HepG2 (cell line): ENCODE results near the gene GDF15. TPM values are rescaled to one million over a fixed set of nuclear protein-coding genes. Genes with fewer than 3 reads are reported as not detected.

Source experiments
- ATF2 ChIP-seq: sonication (generic); formaldehyde crosslinking; IDR thresholded peaks from 2 replicates; pipeline ENCODE4 v1.4.0; 2020; ENCODE audit warnings: missing genetic modification reagents
- HOXA3 ChIP-seq: sonication (generic); formaldehyde crosslinking; IDR thresholded peaks from 2 replicates; pipeline ENCODE4 v1.5.0; 2020; ENCODE audit warnings: missing genetic modification reagents
- HOXA5 ChIP-seq: sonication (generic); formaldehyde crosslinking; IDR thresholded peaks from 2 replicates; pipeline ENCODE4 v1.4.0; 2020; ENCODE audit warnings: missing genetic modification reagents
- MAF1 ChIP-seq: sonication (generic); formaldehyde crosslinking; IDR thresholded peaks from 2 replicates; pipeline ENCODE4 v1.5.0; 2020; ENCODE audit warnings: missing genetic modification reagents, borderline replicate concordance
- MAX ChIP-seq: IDR thresholded peaks from 2 replicates; pipeline ENCODE4 v1.6.1; 2012; ENCODE audit warnings: inconsistent platforms
- MTERF4 ChIP-seq: sonication (generic); formaldehyde crosslinking; IDR thresholded peaks from 2 replicates; pipeline ENCODE4 v1.8.0; 2023; ENCODE audit warnings: mild to moderate bottlenecking, missing genetic modification reagents
- RBFOX2 ChIP-seq: fragments of 200-400 bp; formaldehyde crosslinking; IDR thresholded peaks from 2 replicates; pipeline ENCODE4 v1.6.1; 2017; ENCODE audit warnings: low read depth, mild to moderate bottlenecking, low read length
- SOX13 ChIP-seq, 3 experiments: fragments of 450-650 bp in 1 of 3; sonication (generic) in 1 of 3; formaldehyde crosslinking in 1 of 3; IDR thresholded peaks in 2 of 3; conservative IDR thresholded peaks in 1 of 3; 2 replicates each; pipeline versions ENCODE4 v1.5.0 to v1.6.1; 2016 to 2020; ENCODE audit warnings: antibody characterized with exemption in 1 of 3, mild to moderate bottlenecking in 1 of 3, missing compliant biosample characterization in 1 of 3, missing genetic modification reagents in 1 of 3, moderate library complexity in 1 of 3
- STAT5B ChIP-seq: sonication (generic); formaldehyde crosslinking; IDR thresholded peaks from 2 replicates; pipeline ENCODE4 v1.4.0; 2020; ENCODE audit warnings: missing genetic modification reagents
- TBX2 ChIP-seq: sonication (generic); formaldehyde crosslinking; IDR thresholded peaks from 2 replicates; pipeline ENCODE4 v1.5.0; 2020; ENCODE audit warnings: missing genetic modification reagents, mild to moderate bottlenecking, borderline replicate concordance
- THAP11 ChIP-seq: IDR thresholded peaks from 2 replicates; pipeline ENCODE4 v1.6.1; 2016; ENCODE audit warnings: missing biosample characterization, missing genetic modification reagents
- TP53 ChIP-seq: sonication (generic); formaldehyde crosslinking; conservative IDR thresholded peaks from 2 replicates; pipeline ENCODE4 v1.4.0; 2020; ENCODE audit warnings: missing genetic modification reagents
- YY1 ChIP-seq: IDR thresholded peaks from 2 replicates; pipeline ENCODE4 v1.6.1; 2011; ENCODE audit warnings: low read length, low read depth, moderate library complexity, mild to moderate bottlenecking; ENCODE audit not compliant: insufficient read depth, insufficient replicate concordance
- ZBTB40 ChIP-seq, 2 experiments: fragments of 450-650 bp in 1 of 2; sonication (generic) in 1 of 2; formaldehyde crosslinking in 1 of 2; IDR thresholded peaks; 2 replicates each; pipeline versions ENCODE4 v1.6.1 to v1.8.0; 2016 to 2022; ENCODE audit warnings: antibody characterized with exemption in 1 of 2, mild to moderate bottlenecking in 1 of 2, missing genetic modification reagents in 1 of 2
- ZNF496 ChIP-seq: sonication (generic); formaldehyde crosslinking; IDR thresholded peaks from 2 replicates; pipeline ENCODE4 v1.8.1; 2023; ENCODE audit warnings: mild to moderate bottlenecking, moderate library complexity, missing genetic modification reagents; ENCODE audit not compliant: insufficient replicate concordance
- polyA plus RNA-seq, 8 experiments: library from polyadenylated mRNA; depleted of rRNA in 3 of 8; stranded (reverse) in 7 of 8; unstranded in 1 of 8; fragments of >200 nt; fragmentation: Illumina TruSeq in 4 of 8; extraction: Trizol in 4 of 8; gene quantifications; 2 replicates each; pipeline versions ENCODE4 v1.2.1 to v1.2.3, GENCODE V29; 2011 to 2016; ENCODE audit warnings: low read depth in 4 of 8, missing spikeins in 1 of 8, mixed read lengths in 1 of 8; ENCODE audit not compliant: insufficient read depth in 1 of 8
- total RNA-seq, 5 experiments: library from RNA; depleted of rRNA; stranded (reverse); fragments of >200 nt; fragmentation: Illumina TruSeq; extraction: Trizol; gene quantifications; 2 replicates each; pipeline ENCODE4 v1.2.3, GENCODE V29; 2016; ENCODE audit warnings: low read depth in 1 of 5

The GDF15 gene
- total and polyA plus RNA-seq, 2 of the 13 experiments (the other 11 are each of a cell fraction or from before 2014, with no cell fraction given): 146 to 422 TPM

- TF ChIP-seq ATF2 (CRISPR knock-in tag): 0 out of 2 replicates have a peak, but pooled peaks have one; percentile 3
- 0 out of 2 replicates have a peak, but pooled peaks have one; percentile 12 for TF ChIP-seq THAP11 (CRISPR knock-in tag)
- TF ChIP-seq HOXA5: 0 out of 2 replicates have a peak, but pooled peaks have one; percentile 22
- 0 out of 2 replicates have a peak, but pooled peaks have one; percentile 20 for TF ChIP-seq HOXA3 (CRISPR knock-in tag)
- TF ChIP-seq MAX: peak; percentile 54; the same call in 1 of the 2 replicates
- 0 out of 2 replicates have a peak, but pooled peaks have one; percentile 36 for TF ChIP-seq SOX13 (IDR thresholded peaks at IDR 0.05)
- no peak for TF ChIP-seq SOX13 (CRISPR knock-in tag; conservative IDR thresholded peaks at IDR 0.05 in 1 of 2, IDR thresholded peaks at IDR 0.05 in 1 of 2)
- peak; percentile 36 for TF ChIP-seq YY1
- 0 out of 2 replicates have a peak, but pooled peaks have one; percentile 12 for TF ChIP-seq TBX2 (CRISPR knock-in tag)
- TF ChIP-seq MAF1 (CRISPR knock-in tag): 0 out of 2 replicates have a peak, but pooled peaks have one; percentile 46
- no peak for TF ChIP-seq ZBTB40 (IDR thresholded peaks at IDR 0.05)
- 0 out of 2 replicates have a peak, but pooled peaks have one; percentile 13 for TF ChIP-seq ZBTB40 (CRISPR knock-in tag; IDR thresholded peaks at IDR 0.05)
- TF ChIP-seq MTERF4 (CRISPR knock-in tag): 0 out of 2 replicates have a peak, but pooled peaks have one; percentile 63
- no peak for TF ChIP-seq ZNF496 (CRISPR knock-in tag)
- peak; percentile 90 for TF ChIP-seq RBFOX2
- TF ChIP-seq STAT5B (CRISPR knock-in tag): no peak
- 0 out of 2 replicates have a peak, but pooled peaks have one; percentile 4 for TF ChIP-seq TP53 (CRISPR knock-in tag)
Observed at GRCh38 chr19:18340190-18340989, 45.6 kb upstream of the GDF15 start, which contains the start of gene PGPEP1 (continued).
